SW480 (cell line): ENCODE measurements around the gene SHMT1.
"Not testable (repeated sequence)": the region's sequence is repeated elsewhere in the genome, so short reads cannot be mapped to it uniquely, and the experiment has no call there.

Source experiments
- DNase-seq: peaks from one replicate; pipeline ENCODE4 v3.0.0-alpha.2; 2016; ENCODE audit warnings: low spot score

The SHMT1 gene

DNA sequence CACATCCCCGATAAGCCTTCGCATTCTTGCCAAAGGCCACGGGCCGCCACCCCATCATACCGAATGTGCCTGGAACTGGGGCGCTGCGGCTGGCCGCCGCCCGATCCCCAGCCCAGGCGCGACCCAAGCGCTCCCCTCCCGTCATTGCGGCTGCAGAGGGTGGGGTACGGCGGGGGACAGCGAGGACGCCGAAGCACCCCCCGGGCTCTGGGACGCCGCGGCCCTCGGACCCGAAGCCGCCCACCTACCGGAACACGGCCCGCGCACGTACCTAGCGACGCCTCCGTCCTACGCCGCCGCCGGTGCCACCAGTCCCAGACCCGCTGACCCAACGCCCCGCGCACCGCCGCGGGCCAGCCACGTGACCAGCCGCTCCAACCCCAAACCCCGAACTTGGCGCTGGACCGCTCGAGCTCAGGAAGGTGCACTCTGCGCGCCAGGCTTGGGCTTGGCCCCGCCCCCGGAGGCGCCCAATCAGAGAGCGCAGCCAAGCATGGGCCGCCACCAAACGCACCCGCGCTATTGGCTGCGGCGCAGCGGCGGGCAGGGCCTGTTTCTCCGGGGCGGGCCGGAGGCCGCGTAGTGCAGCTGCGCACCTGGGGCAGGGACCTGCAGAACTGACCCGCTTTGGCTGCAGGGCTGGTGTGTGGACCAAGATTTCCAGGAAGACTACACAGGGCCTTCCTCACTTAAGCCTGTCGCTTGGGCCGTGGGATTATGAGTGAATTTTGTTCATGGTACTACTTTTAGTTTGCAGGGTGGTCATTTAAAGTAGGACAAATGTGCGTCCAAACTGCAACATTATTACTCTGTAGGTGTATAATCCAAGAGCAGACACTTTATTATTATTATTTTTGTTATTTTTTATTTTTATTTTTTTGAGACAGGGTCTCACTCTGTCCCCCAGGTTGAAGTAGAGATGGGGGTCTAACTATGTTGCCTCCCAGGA is at the start of gene SHMT1:
Gene SHMT1 (minus strand): TSS at position 450 of the 949 bp plus-strand sequence. CDS start 7,569 bp downstream, outside the sequence.
- peak; percentile 90 for DNase-seq

DNA sequence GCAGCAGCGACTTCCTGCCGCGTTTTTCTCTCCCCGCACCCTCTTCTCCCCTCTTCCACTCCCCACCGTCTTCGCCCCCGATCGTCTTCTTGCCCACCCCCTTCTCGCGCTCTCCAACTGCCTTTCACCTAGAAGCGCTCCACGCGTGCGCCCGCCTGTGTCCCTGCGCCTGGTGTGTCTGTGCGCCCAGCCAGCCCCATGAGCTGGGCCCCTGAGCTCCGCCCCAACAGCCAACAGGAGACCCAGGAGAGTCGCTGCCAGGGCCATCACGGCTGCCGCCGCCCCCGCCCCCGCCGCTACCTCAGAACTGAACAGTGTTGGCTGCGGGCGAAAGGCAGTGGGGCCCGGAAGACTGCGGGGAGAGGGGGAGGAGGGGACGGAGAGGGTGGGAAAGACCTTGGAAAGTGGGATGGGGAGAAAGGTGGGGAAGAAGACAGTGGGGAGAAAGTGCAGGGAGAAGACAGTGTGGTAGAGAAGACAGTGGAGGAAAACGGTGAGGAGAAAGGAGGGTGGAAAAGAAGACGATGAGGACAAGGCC is 48.7 kb upstream of the SHMT1 start:
- DNase-seq: not testable (repeated sequence)

DNA sequence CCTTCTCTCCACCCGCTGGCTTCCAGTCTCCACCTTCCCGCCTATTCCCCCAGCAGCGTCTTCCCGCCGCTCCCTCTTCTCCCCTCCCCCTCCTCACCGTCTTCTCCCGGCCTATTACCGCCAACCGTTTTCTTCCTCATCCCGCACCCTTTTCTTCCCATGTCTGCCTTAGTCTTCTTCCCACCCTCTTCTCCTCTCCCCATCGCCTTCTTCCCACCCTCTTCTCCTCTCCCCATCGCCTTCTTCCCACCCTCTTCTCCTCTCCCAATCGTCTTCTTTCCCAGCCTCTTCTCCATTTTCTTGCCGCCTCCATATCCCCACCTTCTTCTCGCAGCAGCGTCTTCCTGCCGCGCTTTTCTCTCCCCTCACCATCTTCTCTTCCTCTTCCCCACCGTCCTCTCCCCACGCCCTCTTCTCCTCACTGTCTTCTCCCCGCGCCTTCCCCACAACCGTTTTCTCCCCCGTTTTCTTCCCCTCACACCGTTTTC is 48.1 kb upstream of the SHMT1 start:
- DNase-seq: not testable (repeated sequence)

DNA sequence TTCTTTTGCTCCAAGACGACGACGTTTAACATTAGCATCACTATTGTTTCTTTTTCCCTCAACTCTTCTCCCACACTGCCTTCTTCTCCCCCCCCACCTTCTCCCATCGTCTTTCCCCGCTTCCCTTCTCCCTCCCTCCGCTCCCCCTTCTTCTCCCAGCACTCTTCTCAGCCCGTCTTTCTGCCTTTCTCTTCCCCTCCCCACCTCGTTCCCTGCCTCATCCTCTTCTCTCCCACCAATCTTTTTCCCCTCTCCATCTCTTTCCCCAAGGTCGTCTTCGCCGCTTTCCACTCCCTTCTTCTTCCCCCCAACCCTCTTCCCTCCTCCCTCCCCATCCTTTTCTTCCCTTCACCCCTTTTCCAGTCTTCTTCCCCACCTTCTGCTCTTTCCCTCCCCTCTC is 47.4 kb upstream of the SHMT1 start:
- DNase-seq: not testable (repeated sequence)

DNA sequence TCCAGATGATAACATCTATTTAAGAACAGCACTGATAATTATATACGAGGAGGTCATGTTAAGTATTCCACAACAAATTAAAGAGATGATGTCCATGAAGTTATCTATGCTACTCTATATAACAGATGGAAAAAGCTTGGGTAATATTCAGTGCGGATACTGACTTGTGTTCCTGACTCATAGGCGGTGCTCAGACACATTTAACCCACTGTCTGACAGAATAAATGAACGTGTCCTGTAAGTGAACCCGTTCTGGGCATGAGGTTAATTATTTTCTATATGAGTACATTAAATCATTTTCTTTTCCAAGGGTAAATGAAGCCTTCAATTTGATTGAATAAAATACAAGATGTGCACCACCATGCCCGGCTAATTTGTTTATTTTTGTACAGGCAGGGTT is 46.0 kb upstream of the SHMT1 start:
- DNase-seq: not testable (repeated sequence)

DNA sequence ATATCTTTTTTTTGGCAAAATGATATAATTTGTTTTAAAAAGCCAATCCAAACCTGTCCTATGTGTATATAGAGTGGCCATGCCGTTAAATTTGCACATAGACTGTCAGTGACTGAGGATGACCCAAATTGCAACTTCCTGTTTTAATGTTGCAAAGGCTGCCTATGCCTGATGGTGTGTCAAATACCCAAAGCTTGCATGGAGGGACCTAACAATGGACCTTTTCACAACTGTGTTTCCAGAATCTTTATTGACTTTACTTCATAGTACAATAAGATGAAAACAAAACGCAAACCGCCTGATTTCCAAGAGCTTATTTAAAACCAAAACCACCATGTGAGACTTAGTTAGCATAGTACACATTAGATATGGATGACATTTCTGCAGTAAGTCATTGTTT is 45.6 kb upstream of the SHMT1 start:
- peak; percentile 32 for DNase-seq

DNA sequence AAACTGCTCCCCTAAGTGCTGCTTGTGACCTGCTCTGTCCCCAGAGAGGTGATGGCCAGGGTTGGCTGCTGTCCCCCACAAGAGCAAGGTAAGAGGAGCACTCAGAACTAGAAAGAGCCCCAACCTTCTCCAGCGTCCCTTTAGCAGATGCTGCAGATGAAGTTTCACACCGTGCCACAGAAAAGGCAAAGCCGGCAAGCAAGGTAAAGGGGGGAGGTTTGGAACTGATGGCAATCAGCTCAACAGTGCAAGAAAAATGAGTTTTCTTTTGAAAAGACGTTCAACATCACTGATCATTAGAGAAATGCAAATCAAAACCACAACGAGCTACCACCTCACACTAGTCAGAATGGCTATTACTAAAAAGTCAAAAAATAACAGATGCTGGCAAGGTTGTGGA is 40.3 kb upstream of the SHMT1 start:
- DNase-seq: not testable (repeated sequence)

DNA sequence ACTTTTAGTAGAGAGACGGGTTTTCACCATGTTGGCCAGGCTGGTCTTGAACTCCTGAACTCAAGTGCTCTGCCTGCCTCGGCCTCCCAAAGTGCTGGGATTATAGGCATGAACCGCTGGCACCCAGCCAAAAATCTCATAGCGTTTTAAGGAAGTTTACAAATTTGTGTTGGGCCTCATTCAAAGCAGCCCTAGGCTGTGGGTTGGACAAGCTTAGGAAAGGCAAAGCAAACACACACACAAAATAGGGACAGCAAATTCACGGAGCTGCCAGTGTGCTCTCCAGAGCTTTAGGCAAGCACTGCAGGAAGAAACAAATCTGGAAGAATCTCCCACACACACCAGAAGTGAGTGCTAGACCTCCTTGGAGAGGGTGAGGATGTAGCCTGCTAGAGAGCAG is 39.8 kb upstream of the SHMT1 start:
- not testable (repeated sequence) for DNase-seq

DNA sequence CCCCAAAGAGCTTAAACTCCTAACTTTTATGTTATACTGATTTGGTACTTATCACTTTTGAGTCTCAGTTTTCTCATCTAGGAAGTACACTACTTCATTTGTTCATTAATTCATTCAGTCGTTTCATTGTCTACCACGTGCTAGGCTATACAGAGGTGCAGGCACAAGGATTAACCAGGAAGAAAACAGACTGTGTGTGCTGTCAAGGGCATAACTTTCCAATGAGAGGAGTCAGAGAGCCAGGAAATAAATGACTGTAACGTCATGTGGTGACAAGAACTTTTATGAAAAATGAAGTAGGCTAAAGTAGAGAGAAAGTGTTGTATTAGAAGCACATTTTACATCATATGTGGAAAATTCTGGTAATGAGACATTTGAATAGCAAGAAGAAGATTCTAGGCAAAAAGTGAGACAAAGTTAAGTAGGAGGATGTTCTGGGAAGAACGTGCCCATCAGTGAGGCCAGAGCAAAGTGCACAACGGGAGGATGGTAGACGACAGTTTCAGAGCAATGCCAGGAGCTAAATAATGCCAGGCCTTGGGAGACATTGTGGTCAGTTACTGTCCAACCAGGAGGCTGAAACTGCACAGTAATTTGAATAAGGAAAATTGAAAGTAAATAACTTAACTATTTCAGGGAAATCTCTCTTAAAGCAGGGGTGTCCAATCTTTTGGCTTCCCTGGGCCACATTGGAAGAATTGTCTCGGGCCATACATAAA is 38.7 kb upstream of the SHMT1 start:
- not testable (repeated sequence) for DNase-seq

DNA sequence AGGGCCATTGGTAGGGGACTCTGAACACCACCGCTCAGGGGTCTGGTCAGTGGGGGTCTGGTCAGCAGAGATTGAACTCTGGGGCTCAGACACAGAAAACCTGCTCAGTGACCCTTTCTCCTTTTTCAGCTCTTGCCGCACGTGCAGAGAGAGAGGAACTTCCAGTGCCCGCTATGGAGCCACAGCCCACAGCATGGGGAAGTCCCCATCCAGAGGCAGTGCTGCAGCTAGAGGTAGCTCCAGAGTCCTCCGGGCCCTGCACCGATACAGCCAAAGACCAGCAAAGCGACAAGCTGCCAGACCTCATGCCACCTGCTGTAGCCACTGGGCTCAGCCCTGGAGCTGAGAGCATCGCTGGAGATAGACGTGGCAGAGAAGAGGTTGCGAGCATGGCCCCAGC is 25.4 kb upstream of the SHMT1 start:
- DNase-seq: not testable (repeated sequence)

DNA sequence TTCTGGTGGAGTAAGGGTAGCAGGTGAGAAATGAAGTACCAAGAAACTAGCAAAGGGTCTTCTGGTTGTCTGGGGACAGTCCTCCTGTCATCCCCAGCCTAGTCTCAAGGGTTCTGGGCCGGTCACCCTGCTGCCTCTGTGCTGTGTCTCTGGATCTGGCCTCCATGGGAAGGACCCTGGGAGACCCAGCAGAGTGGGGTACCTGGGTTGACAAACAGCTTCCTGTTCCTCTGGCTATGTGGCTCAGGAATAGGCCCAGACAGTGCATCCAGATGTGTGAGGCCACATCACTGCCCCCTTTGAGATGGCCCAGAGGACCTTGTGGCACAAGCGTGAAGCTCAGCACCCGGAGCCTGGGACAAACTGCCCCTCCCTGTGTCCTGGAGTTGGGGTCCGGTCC is 24.9 kb upstream of the SHMT1 start:
- not testable (repeated sequence) for DNase-seq

DNA sequence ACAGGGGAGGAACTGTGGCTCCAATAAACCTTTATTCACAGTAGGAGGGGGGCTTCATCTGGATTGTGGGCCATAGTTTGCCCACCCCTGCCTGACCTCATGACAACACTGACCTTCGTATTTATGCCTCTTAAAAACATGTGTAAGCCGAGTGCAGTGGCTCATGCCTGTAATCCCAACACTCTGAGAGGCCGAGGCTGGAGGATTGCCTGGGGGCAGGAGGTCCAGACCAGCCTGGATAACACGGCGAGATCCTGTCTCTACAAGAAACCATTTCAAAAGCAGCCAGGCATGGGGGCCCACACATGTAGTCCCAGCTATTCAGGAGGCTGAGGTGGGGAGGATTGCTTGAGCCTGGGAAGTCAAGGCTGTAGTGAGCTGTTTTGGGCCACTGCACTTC is 24.2 kb upstream of the SHMT1 start:
- DNase-seq: not testable (repeated sequence)

DNA sequence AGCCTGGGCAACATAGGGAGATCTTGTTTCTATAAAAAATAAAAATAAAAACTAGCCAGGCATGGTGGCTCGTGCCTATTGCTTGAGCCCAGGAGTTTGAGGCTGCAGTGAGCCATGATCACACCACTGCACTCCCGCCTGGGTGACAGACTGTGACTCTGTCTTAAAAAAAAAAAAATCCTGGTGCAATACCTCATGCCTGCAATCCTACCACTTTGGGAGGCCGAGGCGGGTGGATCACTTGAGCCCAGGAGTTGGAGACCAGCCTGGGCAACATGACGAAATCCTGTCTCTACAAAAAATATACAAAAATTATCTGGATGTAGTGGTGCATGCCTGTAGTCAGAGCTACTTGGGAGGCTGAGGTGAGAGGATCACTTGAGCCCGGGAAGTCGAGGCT is 20.9 kb upstream of the SHMT1 start:
- DNase-seq: not testable (repeated sequence)

DNA sequence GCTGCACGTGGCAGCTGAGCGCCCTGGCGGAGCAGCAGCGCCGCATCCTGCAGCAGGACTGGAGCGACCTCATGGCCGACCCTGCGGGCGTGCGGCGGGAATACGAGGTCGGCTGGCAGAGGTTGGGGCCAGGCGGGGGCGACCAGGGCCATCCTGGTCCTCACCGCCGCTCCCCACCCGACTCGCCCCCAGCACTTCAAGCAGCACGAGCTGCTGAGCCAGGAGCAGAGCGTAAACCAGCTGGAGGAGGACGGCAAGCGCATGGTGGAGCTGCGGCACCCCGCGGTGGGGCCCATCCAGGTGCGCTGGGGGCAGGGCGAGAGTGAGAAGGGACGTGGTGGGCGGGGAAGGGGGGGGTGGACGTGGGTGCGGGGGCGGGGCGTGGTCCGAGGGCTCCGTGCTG is 19.7 kb upstream of the SHMT1 start:
- DNase-seq: not testable (repeated sequence)

DNA sequence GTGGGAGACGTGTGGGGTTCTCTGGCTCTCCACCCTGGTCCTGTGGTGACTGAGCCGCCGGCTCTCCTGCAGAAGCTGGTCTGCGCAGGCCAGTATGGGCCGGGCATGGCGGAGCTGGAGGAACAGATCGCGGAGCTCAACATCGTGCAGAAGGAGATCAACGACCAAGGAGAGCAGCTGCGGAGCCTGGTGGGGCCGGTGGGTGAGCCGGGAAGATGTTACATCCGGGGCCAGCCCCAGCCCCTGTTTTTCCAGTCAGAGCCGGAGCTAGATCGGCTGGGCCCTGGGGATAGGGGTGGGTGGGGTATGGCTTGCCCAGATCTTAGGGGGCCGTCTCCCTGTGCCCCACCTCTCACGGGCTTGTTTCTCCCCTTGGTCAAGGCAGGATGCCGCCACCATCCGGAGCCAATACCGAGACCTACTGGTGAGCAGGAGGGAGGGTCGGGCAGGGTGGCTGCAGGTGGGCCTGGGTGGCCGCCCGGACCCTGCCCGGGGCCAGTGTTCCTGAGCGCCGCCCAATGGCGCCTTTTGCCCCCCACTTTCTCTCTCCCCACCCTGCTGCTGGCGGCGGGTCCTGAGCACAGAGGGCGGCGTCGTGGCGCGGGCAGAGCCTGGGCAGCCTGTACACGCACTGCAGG is 19.2 kb upstream of the SHMT1 start:
- no peak for DNase-seq

DNA sequence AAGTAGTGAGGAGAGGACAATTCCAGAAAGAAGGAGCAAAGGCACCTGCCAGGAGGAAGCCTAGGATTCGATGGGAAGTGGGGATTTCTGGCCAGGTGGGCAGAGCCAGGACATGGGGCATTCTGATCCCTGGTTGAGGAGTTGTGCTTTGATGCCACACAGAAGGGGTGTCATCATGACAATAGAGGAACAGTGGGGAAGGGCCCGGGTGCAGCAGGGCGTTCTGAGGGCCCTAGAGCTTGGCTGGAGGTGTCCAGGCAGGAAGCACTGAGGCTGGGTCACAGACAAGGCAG is 18.5 kb upstream of the SHMT1 start:
- DNase-seq: no peak

DNA sequence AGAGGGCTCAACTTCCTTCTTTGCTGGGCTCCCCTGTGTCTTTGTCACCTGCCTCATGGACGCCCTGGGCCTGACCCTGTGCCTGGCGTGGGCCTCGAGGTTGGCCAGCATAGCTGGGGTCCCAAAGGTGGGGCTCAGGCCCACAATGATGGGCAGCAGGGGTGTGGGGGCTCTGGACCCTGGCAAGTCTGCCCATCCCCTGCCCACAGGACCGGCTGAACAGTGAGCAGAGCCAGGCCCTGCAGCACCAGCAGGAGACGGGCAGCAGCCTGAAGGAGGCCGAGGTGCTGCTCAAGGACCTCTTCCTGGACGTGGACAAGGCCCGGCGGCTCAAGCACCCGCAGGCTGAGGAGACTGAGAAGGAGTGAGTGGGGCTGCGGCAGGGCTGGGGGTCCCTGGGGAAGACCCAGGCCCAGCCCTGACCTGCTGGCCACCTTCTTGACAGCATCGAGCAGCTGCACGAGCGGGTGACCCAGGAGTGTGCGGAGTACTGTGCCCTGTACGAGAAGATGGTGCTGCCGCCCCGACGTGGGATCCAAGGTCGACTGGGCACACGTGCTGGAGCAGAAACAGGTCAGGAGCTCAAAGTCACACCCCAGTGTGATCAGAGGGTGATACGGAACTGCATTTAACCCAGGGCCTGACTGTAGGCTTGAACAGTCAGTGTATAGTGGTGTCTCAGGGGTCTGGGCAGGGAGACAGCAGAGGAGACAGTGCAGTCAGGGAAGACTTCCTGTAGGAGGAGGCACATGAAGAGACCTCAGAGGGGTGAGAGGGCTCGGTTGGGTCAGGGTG is 18.0 kb upstream of the SHMT1 start:
- no peak for DNase-seq

DNA sequence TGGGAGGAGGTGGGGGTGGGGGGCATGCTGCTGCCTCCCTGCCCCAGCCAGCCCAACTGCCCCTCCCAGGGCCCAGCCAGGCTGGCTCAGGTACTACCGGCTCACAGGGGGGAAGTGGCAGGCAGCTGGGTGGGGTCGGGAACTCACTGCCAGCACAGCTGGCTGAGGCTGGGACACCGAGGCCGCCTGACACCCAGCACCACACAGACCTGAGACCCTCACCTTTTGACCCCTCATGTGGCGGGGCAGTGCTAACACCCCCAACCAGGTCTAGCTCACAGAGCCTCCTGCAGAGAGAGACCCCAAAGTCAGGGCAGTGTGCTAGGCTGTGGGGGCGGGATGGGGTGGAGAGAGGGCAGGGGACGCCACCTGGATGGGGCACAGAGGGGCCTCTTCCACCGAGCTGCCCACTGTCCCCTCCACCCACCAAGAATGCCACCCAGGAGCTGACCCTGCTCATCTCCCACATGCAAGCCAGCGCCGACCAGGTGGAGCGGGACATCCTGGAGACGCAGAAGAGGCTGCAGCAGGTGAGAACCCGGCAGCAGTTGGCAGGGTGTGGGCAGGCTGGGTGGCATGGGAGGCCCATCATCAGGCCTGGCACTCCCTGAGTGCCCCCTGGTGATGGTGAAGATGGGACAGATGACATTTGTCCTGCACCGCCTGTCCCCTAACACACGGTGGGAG is 17.3 kb upstream of the SHMT1 start:
- no peak for DNase-seq

DNA sequence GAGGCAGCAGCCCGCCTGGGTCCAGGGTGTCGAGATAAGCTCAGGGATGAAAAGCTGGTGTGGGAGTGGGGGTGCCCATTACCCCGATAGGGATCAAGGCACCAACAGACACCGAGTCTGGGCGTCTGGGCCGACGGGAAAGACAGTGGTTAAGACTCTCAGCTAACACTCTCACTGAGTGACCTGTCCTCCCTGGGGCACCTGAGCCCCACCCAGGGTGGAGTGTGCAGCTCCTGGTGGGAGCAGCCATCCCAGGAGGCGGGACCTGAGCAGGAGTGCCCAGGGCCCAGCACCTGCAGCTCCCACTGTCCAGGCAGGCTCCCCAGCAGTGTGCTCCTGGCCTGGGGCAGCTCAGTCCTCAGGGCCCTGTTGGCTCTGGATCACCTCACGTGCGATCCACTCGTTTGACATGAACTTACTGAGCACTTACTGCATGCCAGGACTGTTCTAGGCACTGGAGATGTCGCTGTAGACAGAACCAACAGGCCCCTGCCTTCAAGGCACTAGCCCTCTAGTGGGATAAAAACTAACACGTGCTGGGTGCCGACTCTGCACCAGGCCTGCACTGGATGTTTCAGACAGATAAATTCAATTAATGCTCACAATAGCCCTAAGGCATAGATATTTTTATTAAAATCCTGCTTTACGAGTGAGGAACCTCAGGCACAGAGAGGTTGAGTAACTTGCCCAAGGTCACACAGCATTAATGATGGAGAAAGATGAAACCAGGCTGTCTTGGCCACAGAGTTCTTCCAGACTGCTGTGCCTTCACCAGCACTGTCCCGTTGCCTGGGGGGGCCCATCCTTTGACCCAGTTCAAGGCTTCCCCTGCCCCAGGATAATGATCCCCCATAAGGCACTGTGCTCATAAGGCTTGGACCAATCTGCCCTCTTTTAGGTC is 16.1 kb upstream of the SHMT1 start:
- DNase-seq: no peak

DNA sequence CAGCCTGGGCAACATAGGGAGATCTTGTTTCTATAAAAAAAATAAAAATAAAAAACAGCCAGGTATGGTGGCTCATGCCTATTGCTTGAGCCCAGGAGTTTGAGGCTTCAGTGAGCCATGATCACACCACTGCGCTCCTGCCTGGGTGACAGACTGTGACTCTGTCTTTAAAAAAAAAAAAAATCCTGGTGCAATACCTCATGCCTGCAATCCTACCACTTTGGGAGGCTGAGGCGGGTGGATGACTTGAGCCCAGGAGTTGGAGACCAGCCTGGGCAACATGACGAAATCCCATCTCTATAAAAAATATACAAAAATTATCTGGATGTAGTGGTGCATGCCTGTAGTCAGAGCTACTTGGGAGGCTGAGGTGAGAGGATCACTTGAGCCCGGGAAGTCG is 15.3 kb upstream of the SHMT1 start:
- DNase-seq: not testable (repeated sequence)
